Ectodermal cell (in vitro differentiated cells): ENCODE measurements around the gene KRTAP5-4.
A peak's percentile ranks its signal among the peaks of the same experiment; 100 is the strongest.

Source experiments
- H3K27ac ChIP-seq: 2 replicates; pipeline ENCODE4 v1.7.0; 2013; ENCODE audit warnings: mild to moderate bottlenecking, low read depth, low read length; ENCODE audit not compliant: insufficient read depth, poor library complexity, severe bottlenecking
- H3K27me3 ChIP-seq: 2 replicates; pipeline ENCODE4 v1.7.0; 2013; ENCODE audit warnings: mild to moderate bottlenecking, low read length; ENCODE audit not compliant: insufficient read depth, control insufficient read depth, poor library complexity, severe bottlenecking
- H3K36me3 ChIP-seq: one replicate; pipeline ENCODE4 v1.7.0; 2013; ENCODE audit warnings: low read length; ENCODE audit not compliant: control insufficient read depth, insufficient read depth
- H3K4me1 ChIP-seq: one replicate; pipeline ENCODE4 v1.7.0; 2013; ENCODE audit warnings: low read length; ENCODE audit not compliant: control insufficient read depth, insufficient read depth
- H3K4me3 ChIP-seq: 2 replicates; pipeline ENCODE4 v1.7.0; 2013; ENCODE audit warnings: low read depth, low read length, control low read depth; ENCODE audit not compliant: insufficient read depth
- H3K9me3 ChIP-seq: 2 replicates; pipeline ENCODE4 v1.7.0; 2013; ENCODE audit warnings: mild to moderate bottlenecking, low read length, moderate library complexity; ENCODE audit not compliant: control insufficient read depth
- whole genome bisulfite sequencing, 2 experiments: methylation state at CpG; one replicate each; pipeline ENCODE4 v1.1.7; 2013; ENCODE audit warnings: missing lambda C conversion rate in 2 of 2; 5-methylcytosine and 5-hydroxymethylcytosine counted together

KRTAP5-4 gene

GRCh38 chr11:1573903-1574237 lies 48.1 kb downstream of the KRTAP5-4 start:
- 6 to 10% methylated on average over 7 of the region's 7 CpGs for WGBS, 2 experiments
- H3K27me3 ChIP-seq, result peaks cover 66% of the 10 kb centered on the region
- H3K27ac ChIP-seq, result no peak overlapping the region
- no peaks in the 10 kb centered on the region for H3K9me3 ChIP-seq
- H3K4me3 ChIP-seq, result no peak overlapping the region
- peaks cover 14% of the 10 kb centered on the region for H3K4me1 ChIP-seq
- H3K36me3 ChIP-seq, result no peaks in the 10 kb centered on the region

GRCh38 chr11:1573077-1573902 lies 48.6 kb downstream of the KRTAP5-4 start:
- 14 to 15% methylated on average over 37 of the region's 37 CpGs for WGBS, 2 experiments
- H3K27me3 ChIP-seq, result peaks cover 71% of the 10 kb centered on the region
- H3K4me1 ChIP-seq, result peaks cover 18% of the 10 kb centered on the region
- H3K4me3 ChIP-seq, result peak overlapping the region; percentile 39
- H3K36me3 ChIP-seq, result no peaks in the 10 kb centered on the region
- no peaks in the 10 kb centered on the region for H3K9me3 ChIP-seq
- no peak overlapping the region for H3K27ac ChIP-seq

GRCh38 chr11:1572197-1573076 lies 49.5 kb downstream of the KRTAP5-4 start, which contains the start of gene DUSP8:
DUSP8 (minus strand) TSS chr11:1572271; CDS start chr11:1565826, 6,445 bp downstream.
- Histone ChIP-seq H3K36me3 (no peaks in the 10 kb centered on the region), H3K27ac (no peak within 1 kb of the TSS), H3K4me1 (peaks cover 18% of the 10 kb centered on the region), H3K27me3 (peaks cover 71% of the 10 kb centered on the region), H3K9me3 (no peaks in the 10 kb centered on the region), H3K4me3 (peak within 1 kb of the TSS; percentile 39)
- 1% methylated on average over 124 of the region's 124 CpGs for WGBS, 2 experiments

- Histone ChIP-seq H3K27ac (no peak overlapping the region), H3K36me3 (no peaks in the 10 kb centered on the region), H3K4me3 (peak overlapping the region; percentile 39), H3K4me1 (peaks cover 18% of the 10 kb centered on the region), H3K9me3 (no peaks in the 10 kb centered on the region), H3K27me3 (peaks cover 71% of the 10 kb centered on the region)
- WGBS, 2 experiments, result 0 to 1% methylated on average over 91 of the region's 91 CpGs
These were observed 50.2 kb downstream of the KRTAP5-4 start for GRCh38 chr11:1571760-1572196.
